Adrenal gland (tissue), 12 donors: ENCODE data around the gene GALK2. TPM values are rescaled to one million over a fixed set of nuclear protein-coding genes. Genes with fewer than 3 reads are reported as not detected.
"Not testable (repeated sequence)": the region's sequence is repeated elsewhere in the genome, so short reads cannot be mapped to it uniquely, and the experiment has no call there.

Source experiments
- DNase-seq, 7 donors: peaks; one replicate each; pipeline ENCODE4 v3.0.0-alpha.2; 2019 to 2020
- H3K27ac ChIP-seq, 5 donors: fragments of 200-600 bp; sonication (generic) in 4 of 5; 1 replicate in 3 of 5; 2 replicates in 2 of 5; pipeline versions ENCODE4 v1.5.1 to v1.8.0; 2016 to 2020; ENCODE audit warnings: mild to moderate bottlenecking in 1 of 5
- H3K27me3 ChIP-seq: fragments of 200-600 bp; 2 replicates; pipeline ENCODE4 v1.8.0; 2021
- H3K36me3 ChIP-seq, 2 donors: fragments of 200-600 bp; replicated peaks in 1 of 2; 1 replicate in 1 of 2; 2 replicates in 1 of 2; pipeline versions ENCODE4 v1.5.1 to v1.8.0; 2018 to 2022
- H3K4me1 ChIP-seq, 2 donors: fragments of 200-600 bp; replicated peaks in 1 of 2; 1 replicate in 1 of 2; 2 replicates in 1 of 2; pipeline versions ENCODE4 v1.5.1 to v1.8.0; 2018 to 2021
- H3K4me3 ChIP-seq, 4 donors: fragments of 200-600 bp; sonication (generic) in 3 of 4; one replicate each; pipeline ENCODE4 v1.5.1; 2016 to 2018
- H3K9me3 ChIP-seq, 3 donors: fragments of 200-600 bp; sonication (generic) in 1 of 3; replicated peaks in 1 of 3; 1 replicate in 2 of 3; 2 replicates in 1 of 3; pipeline versions ENCODE4 v1.5.1 to v1.8.0; 2016 to 2021
- POLR2A ChIP-seq, 2 donors: fragments of 450-650 bp; IDR thresholded peaks; one replicate each; pipeline ENCODE4 v1.6.1; 2017; ENCODE audit warnings: antibody characterized with exemption in 2 of 2, mild to moderate bottlenecking in 2 of 2, moderate library complexity in 1 of 2
- WGBS, 4 donors: extraction: QIAGEN DNeasy Blood & Tissue Kit in 2 of 4; methylation state at CpG; one replicate each; pipeline versions ENCODE4 v1.1.5 to v1.1.7; 2013 to 2017; 5-methylcytosine and 5-hydroxymethylcytosine counted together
- intact Hi-C, 2 donors: fragments of 100-400 bp; cut with DNase I; formaldehyde crosslinking; loops; one replicate each; pipeline versions ENCODE4 v1.14.1 to v1.15.0; 2022 to 2023
- polyA plus RNA-seq, 3 donors: library from polyadenylated mRNA; stranded (reverse); fragments of 200-250 nt in 2 of 3; fragments of 350-450 nt in 1 of 3; fragmentation: Illumina TruSeq in 1 of 3; extraction: RNeasy Lipid Tissue Mini Kit (QIAGEN cat#74804) in 1 of 3; gene quantifications; one replicate each; pipeline ENCODE4 v1.2.3, GENCODE V29; 2013 to 2014
- total RNA-seq, 9 donors: library from RNA; depleted of rRNA in 4 of 9; stranded (reverse); fragments of >200 nt in 4 of 9; fragments of 120-200 nt in 1 of 9; fragmentation: NEBNext Ultra II Directional in 1 of 9; extraction: Animal tissue kit (Norgen Biotek cat#: 25700) in 1 of 9; gene quantifications; one replicate each; pipeline versions ENCODE4 v1.1.0 to v1.2.4, GENCODE V29; 2013 to 2023
- TF ChIP-seq, protein P1 (sequence below), 6 experiments: fragments of 450-650 bp in 4 of 6; fragments of 200-600 bp in 2 of 6; sonication (generic) in 1 of 6; IDR thresholded peaks; 1 replicate in 5 of 6; 2 replicates in 1 of 6; pipeline versions ENCODE4 v1.5.1 to v1.8.0; 2016 to 2021; ENCODE audit warnings: antibody characterized with exemption in 6 of 6, mild to moderate bottlenecking in 2 of 6, moderate library complexity in 1 of 6
- donor health status: healthy with polysubstance abuse.
- donor health status: Bipolar disorder and iron deficiency.
- donor health status: DM: yes; HTN: yes; CAD: no.
- donor health status: DM: no; HTN: no; CAD: no.
- donor health status: DM: no; HTN: no; CAD: no.
- donor health status: DM: yes; HTN: yes; CAD: no.

GALK2 gene
- total and polyA plus RNA-seq, 12 donors: 11.0 to 64.2 (median 49.1) TPM

DNA sequence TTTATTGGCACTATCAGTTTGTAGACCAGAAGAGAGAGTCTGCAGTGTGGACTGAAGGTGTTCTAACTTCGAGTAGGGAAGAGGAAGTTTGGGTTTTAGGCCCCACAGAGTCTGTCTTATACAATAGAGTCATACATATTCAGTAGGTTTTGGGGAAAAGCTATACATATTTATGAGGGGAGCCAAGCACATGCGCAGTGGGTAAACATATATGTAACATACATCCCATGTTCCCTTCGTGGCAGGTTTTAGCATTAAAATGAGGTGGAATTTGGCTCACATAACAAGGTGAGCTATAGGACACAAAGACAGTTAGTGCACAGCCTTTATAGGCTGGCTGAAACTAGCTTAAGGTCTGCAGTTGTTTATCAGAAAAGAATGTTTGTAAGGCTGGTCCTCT is 4.9 kb downstream of the GALK2 start:
- Histone ChIP-seq H3K27me3 (no peaks in the 10 kb centered on the region), H3K27ac (no peak overlapping the region), H3K4me1 (peaks cover 0 to 25% of the 10 kb centered on the region in 2 donors), H3K36me3 (no peaks in the 10 kb centered on the region), H3K4me3 (no peak overlapping the region), H3K9me3 (no peaks in the 10 kb centered on the region)
- WGBS, 4 donors: 86 to 93% (median 92%) methylated on average over 3 of the region's 3 CpGs
- no peak for TF ChIP-seq POLR2A (IDR thresholded peaks at IDR 0.05)
- TF ChIP-seq, protein P1, sequence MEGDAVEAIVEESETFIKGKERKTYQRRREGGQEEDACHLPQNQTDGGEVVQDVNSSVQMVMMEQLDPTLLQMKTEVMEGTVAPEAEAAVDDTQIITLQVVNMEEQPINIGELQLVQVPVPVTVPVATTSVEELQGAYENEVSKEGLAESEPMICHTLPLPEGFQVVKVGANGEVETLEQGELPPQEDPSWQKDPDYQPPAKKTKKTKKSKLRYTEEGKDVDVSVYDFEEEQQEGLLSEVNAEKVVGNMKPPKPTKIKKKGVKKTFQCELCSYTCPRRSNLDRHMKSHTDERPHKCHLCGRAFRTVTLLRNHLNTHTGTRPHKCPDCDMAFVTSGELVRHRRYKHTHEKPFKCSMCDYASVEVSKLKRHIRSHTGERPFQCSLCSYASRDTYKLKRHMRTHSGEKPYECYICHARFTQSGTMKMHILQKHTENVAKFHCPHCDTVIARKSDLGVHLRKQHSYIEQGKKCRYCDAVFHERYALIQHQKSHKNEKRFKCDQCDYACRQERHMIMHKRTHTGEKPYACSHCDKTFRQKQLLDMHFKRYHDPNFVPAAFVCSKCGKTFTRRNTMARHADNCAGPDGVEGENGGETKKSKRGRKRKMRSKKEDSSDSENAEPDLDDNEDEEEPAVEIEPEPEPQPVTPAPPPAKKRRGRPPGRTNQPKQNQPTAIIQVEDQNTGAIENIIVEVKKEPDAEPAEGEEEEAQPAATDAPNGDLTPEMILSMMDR (IDR thresholded peaks at IDR 0.05): no peak
- DNase-seq: no peak
- intact Hi-C loops: no loop called here

DNA sequence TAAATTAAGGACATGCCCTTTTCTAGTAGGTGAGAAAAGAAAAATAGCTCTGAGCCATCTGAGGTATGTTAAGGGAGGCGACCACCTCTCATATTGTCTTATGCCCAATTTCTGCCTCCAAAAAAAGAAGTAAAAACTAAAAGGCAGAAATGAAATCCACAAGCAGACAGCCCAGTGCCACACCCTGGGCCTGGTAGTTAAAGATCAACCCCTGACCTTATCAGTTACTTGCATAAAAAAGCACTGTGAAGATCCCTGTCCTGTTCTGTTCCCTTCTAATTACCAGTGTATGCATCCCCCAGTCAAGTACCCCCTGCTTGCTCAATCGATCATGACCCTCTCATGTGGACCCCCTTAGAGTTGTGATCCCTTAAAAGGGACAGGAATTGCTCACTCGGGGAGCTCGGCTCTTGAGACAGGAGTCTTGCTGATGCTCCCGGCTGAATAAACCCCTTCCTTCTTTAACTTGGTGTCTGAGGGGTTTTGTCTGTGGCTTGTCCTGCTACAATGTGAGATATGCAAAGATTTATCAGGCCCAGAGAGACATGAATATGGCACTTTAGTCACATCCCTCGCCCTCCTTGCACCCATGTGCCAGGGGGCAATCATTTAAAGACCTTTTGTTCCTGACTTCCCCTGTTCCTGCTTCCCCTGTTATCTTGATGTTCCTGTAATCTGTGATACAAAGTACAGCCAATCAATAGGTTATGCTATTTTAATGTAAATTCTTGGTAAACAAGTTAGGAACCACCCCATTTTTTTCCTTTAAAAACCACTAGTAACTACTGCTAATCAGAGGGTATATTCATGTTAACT is 5.7 kb downstream of the GALK2 start:
- WGBS, 4 donors: 90 to 95% (median 93%) methylated on average over 6 of the region's 6 CpGs
- H3K9me3 ChIP-seq, H3K4me3 ChIP-seq, H3K27me3 ChIP-seq, H3K36me3 ChIP-seq, intact Hi-C loops, DNase-seq, H3K27ac ChIP-seq: not testable (repeated sequence)
- H3K4me1 ChIP-seq: peaks cover 0 to 22% of the 10 kb centered on the region in 2 donors

DNA sequence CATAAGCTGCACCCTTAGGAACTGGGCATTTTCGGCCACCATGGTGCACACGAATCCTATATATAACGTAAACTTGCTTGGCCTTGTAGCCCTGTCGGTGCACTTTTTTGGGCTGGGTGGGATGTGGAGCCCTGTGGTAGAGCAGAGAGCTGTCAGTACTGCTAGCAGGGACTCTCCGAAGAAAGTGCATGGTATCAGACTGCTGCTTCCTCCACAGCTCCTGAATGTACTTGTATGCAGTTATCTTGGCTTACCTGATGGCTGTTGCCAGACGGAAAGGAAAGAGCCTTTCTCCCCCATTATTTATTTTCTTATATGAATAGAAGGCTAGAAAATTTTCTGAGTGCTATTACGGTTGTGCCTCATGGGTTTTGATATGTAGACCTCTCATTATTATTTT is 8.4 kb downstream of the GALK2 start:
- 84 to 95% (median 94%) methylated on average over 7 of the region's 7 CpGs for WGBS, 4 donors
- Histone ChIP-seq H3K36me3 (no peaks in the 10 kb centered on the region), H3K9me3 (no peaks in the 10 kb centered on the region), H3K4me1 (no peaks in the 10 kb centered on the region), H3K27me3 (no peaks in the 10 kb centered on the region), H3K27ac (no peak overlapping the region), H3K4me3 (no peak overlapping the region)
- intact Hi-C loops: no loop called here
- DNase-seq: no peak
- TF ChIP-seq POLR2A (IDR thresholded peaks at IDR 0.05): no peak
- TF ChIP-seq, protein P1 (IDR thresholded peaks at IDR 0.05): no peak

DNA sequence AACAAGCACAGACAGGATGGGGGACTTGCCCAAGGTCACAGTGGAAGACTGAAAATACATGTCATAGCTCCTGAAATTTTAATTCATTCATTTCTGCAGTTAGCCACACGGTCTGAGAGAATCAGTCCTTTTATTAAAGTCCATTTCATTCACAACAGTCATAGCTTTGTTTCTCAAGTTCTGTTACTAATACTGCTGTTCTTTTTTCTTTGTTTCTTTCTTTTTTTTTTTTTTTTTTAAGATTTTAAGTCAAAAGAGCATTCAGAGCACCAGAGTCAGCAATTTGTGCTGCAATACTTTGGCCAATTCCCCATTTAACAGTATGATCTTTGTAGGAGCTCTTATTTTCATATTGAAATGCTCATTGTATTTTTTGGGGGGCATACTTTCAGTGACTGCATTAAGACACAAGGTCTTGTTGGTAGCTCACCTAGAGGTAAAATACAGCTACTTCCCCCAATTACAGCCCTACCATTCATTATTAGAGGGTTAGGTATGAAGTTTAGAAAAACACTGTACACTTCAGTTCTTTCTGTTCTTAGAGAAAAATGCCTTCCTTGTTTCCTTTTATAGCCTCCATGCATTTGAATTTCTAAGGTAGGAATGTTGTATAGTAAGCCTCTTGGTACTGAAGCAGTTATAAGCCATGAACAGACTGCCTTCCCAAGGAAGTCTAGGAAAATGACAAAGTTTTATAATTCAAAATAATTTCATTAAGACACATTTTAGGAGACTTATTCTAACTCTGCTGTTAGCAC is 9.6 kb downstream of the GALK2 start:
- intact Hi-C loops: no loop called here
- TF ChIP-seq POLR2A (IDR thresholded peaks at IDR 0.05): no peak
- TF ChIP-seq, protein P1 (IDR thresholded peaks at IDR 0.05): no peak
- no peak overlapping the region for H3K4me3 ChIP-seq
- no peaks in the 10 kb centered on the region for H3K36me3 ChIP-seq
- H3K4me1 ChIP-seq: no peaks in the 10 kb centered on the region
- 58 to 79% (median 70%) methylated on average over 1 of the region's 1 CpG for WGBS, 4 donors
- no peaks in the 10 kb centered on the region for H3K27me3 ChIP-seq
- DNase-seq: no peak
- H3K9me3 ChIP-seq: no peaks in the 10 kb centered on the region
- H3K27ac ChIP-seq: no peak overlapping the region
